Stomach (tissue), 9 donors: ENCODE measurements around the gene NOSTRIN. TPM values are rescaled to one million over a fixed set of nuclear protein-coding genes. Genes with fewer than 3 reads are reported as not detected.
"Not testable (repeated sequence)": the region's sequence is repeated elsewhere in the genome, so short reads cannot be mapped to it uniquely, and the experiment has no call there.

Experiments used
- DNase-seq, 2 donors: peaks; one replicate each; pipeline versions ENCODE4 v3.0.0 to v3.0.0-alpha.2; 2013 to 2019
- H3K27ac ChIP-seq, 5 donors: fragments of 200-600 bp in 4 of 5; sonication (generic) in 4 of 5; one replicate each; pipeline ENCODE4 v1.5.1; 2013 to 2019; ENCODE audit warnings: mild to moderate bottlenecking in 1 of 5, moderate library complexity in 1 of 5
- H3K27me3 ChIP-seq, 3 donors: fragments of 200-600 bp; sonication (generic); one replicate each; pipeline ENCODE4 v1.5.1; 2017 to 2019; ENCODE audit warnings: mixed run types in 1 of 3
- H3K36me3 ChIP-seq, 4 donors: fragments of 200-600 bp; sonication (generic); 1 replicate in 3 of 4; 2 replicates in 1 of 4; pipeline ENCODE4 v1.5.1; 2016 to 2019
- H3K4me1 ChIP-seq, 4 donors: fragments of 200-600 bp; sonication (generic); one replicate each; pipeline ENCODE4 v1.5.1; 2016 to 2019
- H3K4me3 ChIP-seq, 4 donors: fragments of 200-600 bp; sonication (generic) in 3 of 4; one replicate each; pipeline ENCODE4 v1.5.1; 2016 to 2019; ENCODE audit warnings: mild to moderate bottlenecking in 1 of 4
- H3K9me3 ChIP-seq, 4 donors: fragments of 200-600 bp; sonication (generic); one replicate each; pipeline ENCODE4 v1.5.1; 2016 to 2019
- CTCF ChIP-seq, 7 experiments: fragments of 450-650 bp in 4 of 7; fragments of 200-600 bp in 3 of 7; sonication (generic) in 3 of 7; IDR thresholded peaks; one replicate each; pipeline ENCODE4 v1.5.1; 2016 to 2019; ENCODE audit warnings: antibody characterized with exemption in 7 of 7, control low read depth in 2 of 7, mild to moderate bottlenecking in 1 of 7
- EP300 ChIP-seq: sonication (generic); formaldehyde crosslinking; IDR thresholded peaks from one replicate; pipeline ENCODE4 v1.6.1; 2017; ENCODE audit warnings: antibody characterized with exemption
- POLR2A ChIP-seq, 4 donors: fragments of 450-650 bp; IDR thresholded peaks; one replicate each; pipeline ENCODE4 v1.6.1; 2016; ENCODE audit warnings: antibody characterized with exemption in 4 of 4, control low read depth in 2 of 4, mild to moderate bottlenecking in 1 of 4, moderate library complexity in 1 of 4
- POLR2AphosphoS5 ChIP-seq, 3 donors: sonication (generic); formaldehyde crosslinking; IDR thresholded peaks; one replicate each; pipeline ENCODE4 v1.6.1; 2016; ENCODE audit warnings: antibody characterized with exemption in 3 of 3
- WGBS, 5 donors: extraction: QIAGEN DNeasy Blood & Tissue Kit in 3 of 5; methylation state at CpG; one replicate each; pipeline versions ENCODE4 v1.1.5 to v1.1.7; 2013 to 2018; 5-methylcytosine and 5-hydroxymethylcytosine counted together
- intact Hi-C: fragments of 100-400 bp; cut with DNase I; formaldehyde crosslinking; loops from one replicate; pipeline ENCODE4 v1.15.1; 2023; ENCODE audit warnings: low total_unique reads
- polyA plus RNA-seq, 3 donors: library from polyadenylated mRNA; stranded (reverse); fragments of 200-250 nt; gene quantifications; one replicate each; pipeline ENCODE4 v1.2.3, GENCODE V29; 2013
- total RNA-seq, 5 donors: library from RNA; depleted of rRNA; stranded (reverse); fragments of >200 nt; gene quantifications; one replicate each; pipeline versions ENCODE4 v1.1.0 to v1.2.3, GENCODE V29; 2014 to 2016
- donor health status: healthy with polysubstance abuse.
- donor health status: Bipolar disorder and iron deficiency.
- donor health status: healthy.

NOSTRIN gene
- total and polyA plus RNA-seq, 8 donors = 13.3 to 117 (median 49.4) TPM

DNA sequence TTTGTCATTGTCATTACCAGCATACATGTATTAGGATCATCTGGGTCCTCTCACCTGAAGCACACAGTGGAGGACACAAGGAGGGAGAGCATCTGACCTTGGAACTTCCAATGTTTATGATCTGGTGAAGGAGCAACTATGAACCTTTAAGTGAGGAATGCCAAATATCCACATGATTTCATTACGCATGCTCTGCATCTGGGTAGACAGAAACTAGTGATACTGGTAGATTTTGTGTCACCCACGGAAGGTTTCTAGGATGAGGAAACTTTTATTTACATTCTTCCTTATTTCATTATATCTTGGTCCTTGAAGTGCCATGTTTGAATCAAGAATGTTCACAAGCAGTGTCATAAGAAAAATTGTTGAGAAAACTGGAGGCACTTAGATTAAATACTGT lies 55.7 kb downstream of the NOSTRIN start:
- Histone ChIP-seq H3K27me3 (no peaks in the 10 kb centered on the region), H3K27ac (no peak overlapping the region), H3K9me3 (no peaks in the 10 kb centered on the region), H3K4me3 (no peak overlapping the region), H3K4me1 (peaks cover 0 to 13% (median 4%) of the 10 kb centered on the region in 4 donors), H3K36me3 (peaks cover 12 to 83% (median 48%) of the 10 kb centered on the region in 4 donors)
- intact Hi-C loops = no loop called here
- WGBS, 5 donors = 91 to 100% (median 97%) methylated on average over 2 of the region's 2 CpGs
- TF ChIP-seq POLR2AphosphoS5 (IDR thresholded peaks at IDR 0.05) (no peak), EP300 (no peak), CTCF (IDR thresholded peaks at IDR 0.05) (no peak), POLR2A (IDR thresholded peaks at IDR 0.05) (no peak)
- DNase-seq = no peak

DNA sequence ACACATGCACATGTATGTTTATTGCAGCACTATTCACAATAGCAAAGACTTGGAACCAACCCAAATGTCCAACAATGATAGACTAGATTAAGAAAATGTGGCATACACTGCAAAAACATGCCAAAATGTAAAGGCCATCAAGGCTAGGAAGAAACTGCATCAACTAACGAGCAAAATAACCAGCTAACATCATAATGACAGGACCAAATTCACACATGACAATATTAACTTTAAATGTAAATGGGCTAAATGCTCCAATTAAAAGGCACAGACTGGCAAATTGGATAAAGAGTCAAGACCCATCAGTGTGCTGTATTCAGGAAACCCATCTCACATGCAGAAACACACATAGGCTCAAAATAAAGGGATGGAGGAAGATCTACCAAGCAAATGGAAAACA lies 64.7 kb downstream of the NOSTRIN start:
- 91 to 100% (median 100%) methylated on average over 1 of the region's 1 CpG for WGBS, 5 donors
- DNase-seq, H3K9me3 ChIP-seq, H3K4me3 ChIP-seq, H3K4me1 ChIP-seq, H3K27ac ChIP-seq, H3K27me3 ChIP-seq, intact Hi-C loops: not testable (repeated sequence)
- H3K36me3 ChIP-seq = peaks cover 8 to 34% (median 33%) of the 10 kb centered on the region in 4 donors

- intact Hi-C loops, H3K27me3 ChIP-seq, H3K9me3 ChIP-seq, DNase-seq, H3K36me3 ChIP-seq, H3K4me1 ChIP-seq, H3K4me3 ChIP-seq, H3K27ac ChIP-seq: not testable (repeated sequence)
- 93 to 100% (median 100%) methylated on average over 1 of the region's 1 CpG for WGBS, 5 donors
Measured at GRCh38 chr2:168870369-168870768, 67.9 kb downstream of the NOSTRIN start.

DNA sequence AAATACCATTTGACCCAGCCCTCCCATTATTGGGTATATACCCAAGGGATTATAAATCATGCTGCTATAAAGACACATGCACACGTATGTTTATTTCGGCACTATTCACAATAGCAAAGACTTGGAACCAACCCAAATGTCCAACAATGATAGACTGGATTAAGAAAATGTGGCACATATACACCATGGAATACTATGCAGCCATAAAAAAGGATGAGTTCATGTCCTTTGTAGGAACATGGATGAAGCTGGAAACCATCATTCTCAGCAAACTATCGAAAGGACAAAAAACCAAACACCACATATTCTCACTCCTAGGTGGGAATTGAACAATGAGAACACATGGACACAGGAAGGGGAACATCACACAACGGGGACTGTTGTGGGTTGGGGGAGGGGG lies 68.4 kb downstream of the NOSTRIN start:
- H3K4me1 ChIP-seq, H3K9me3 ChIP-seq, DNase-seq, H3K27me3 ChIP-seq, H3K36me3 ChIP-seq, H3K27ac ChIP-seq, H3K4me3 ChIP-seq, intact Hi-C loops: not testable (repeated sequence)
- 97 to 99% (median 98%) methylated on average over 4 of the region's 4 CpGs for WGBS, 5 donors

DNA sequence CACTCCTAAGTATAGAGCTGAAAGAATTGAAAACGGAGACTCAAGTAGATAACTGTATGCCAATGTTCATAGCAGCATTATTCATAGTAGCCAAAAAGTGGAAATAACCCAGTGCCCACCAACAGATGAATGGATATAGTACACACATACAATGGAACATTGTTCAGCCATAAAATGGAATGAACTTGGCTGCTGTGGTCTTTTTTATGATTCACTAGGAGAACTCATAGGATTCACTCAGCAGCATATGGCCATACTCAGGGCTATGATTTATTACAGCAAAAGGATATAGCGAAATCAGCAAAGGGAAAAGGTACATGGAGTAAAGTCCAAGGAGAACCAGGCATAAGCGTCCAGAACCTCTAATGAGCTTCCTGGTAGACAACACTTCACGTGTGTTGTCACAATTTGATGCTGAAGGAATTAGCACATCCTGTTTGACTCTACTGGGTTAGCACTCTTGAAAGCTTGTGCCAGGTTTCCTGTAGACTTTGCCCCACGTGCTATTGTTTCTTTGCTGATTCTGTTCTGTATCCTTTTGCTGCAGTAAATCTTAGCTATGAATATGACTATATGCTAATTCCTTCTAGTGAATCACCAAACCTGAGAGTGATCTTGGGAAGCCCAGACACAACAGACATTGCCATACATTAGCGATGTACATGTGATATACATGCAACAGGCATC lies 72.1 kb downstream of the NOSTRIN start:
- Histone ChIP-seq H3K27ac (no peak overlapping the region), H3K4me1 (no peaks in the 10 kb centered on the region), H3K9me3 (no peaks in the 10 kb centered on the region), H3K27me3 (no peaks in the 10 kb centered on the region), H3K36me3 (no peaks in the 10 kb centered on the region), H3K4me3 (no peak overlapping the region)
- 70 to 83% (median 81%) methylated on average over 6 of the region's 6 CpGs for WGBS, 5 donors
- TF ChIP-seq POLR2A (IDR thresholded peaks at IDR 0.05) (no peak), EP300 (no peak), CTCF (IDR thresholded peaks at IDR 0.05) (no peak), POLR2AphosphoS5 (IDR thresholded peaks at IDR 0.05) (no peak)
- peak in 1 of 2 donors; percentile 8 for DNase-seq
- intact Hi-C loops = no loop called here

- 81 to 90% (median 83%) methylated on average over 12 of the region's 12 CpGs for WGBS, 5 donors
- DNase-seq, intact Hi-C loops, H3K27ac ChIP-seq, H3K36me3 ChIP-seq, H3K4me3 ChIP-seq, H3K27me3 ChIP-seq, H3K9me3 ChIP-seq, H3K4me1 ChIP-seq: not testable (repeated sequence)
Measured at GRCh38 chr2:168882163-168882562, 79.7 kb downstream of the NOSTRIN start.
